Inflammatory macrophage treated with lipopolysaccharide for 1 hour (primary cell): ENCODE results near the gene BCAP29.

Experiments used
- DNase-seq, 2 donors: peaks; one replicate each; pipeline ENCODE4 v3.0.0-alpha.2; 2020 to 2022

BCAP29 gene

DNA sequence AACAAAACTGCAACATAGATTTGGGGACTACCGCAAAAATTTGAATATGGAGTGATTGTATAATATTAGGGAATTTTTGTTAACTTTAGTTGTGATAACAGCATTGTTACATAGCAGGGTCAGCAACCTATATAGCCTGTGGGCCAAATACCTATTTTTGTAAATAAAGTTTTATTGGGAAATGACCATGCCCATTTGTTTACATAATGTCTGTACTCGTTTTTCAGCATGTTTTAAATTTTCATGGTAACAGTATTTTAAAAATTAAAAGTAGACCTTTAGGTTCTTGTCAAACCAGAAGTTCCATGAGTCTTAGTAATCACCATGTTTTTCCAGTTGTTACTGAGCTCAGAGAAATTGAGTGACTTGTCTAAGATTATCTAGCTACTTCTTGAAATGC is 4.7 kb downstream of the BCAP29 start:
- DNase-seq, result no peak

DNA sequence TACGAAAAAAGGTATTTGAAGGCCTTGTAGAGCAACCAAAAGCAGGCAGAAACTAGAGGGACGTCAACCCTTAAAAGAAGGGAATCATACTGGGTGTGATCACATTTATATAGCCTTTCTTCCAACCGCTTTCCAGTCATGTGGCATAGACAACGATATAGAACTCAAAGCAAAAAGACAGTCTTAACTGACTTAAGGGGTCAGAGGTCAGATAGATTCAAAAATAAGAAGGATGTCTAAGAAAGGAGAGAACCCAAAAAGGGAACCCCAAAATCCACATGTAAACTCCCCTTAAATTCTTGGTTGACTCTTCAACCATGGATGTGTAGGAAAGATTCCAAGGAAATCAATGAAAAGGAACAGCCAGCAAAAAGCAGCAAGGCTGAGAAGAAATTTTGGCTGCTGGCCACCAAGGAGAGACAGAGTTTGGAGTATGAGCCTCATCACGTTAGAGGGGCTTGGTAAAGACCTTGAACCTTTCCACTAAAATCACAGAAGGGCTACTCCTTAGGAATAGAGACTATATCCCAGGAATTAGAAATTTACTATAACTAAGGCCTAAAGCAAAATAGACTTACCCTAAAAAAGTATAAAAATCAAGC is 8.6 kb downstream of the BCAP29 start:
- no peak for DNase-seq

DNA sequence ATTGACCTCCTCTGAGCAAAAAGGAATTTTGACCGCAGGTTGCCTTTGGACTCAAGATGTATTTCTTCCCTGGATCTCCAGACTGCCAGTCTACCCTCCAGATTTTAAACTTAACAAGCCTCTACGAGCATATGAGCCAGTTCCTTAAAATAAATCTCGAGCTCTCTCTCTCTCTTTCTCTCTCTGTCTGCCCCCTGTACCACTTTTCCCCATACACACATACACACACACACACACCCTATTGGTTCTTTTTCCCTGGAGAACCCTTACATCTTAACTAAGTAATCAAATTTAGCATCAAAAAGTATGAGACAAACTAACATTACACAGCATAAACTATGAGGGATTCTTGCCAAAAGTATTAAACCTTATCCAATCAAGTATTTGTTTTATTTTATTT is 11.4 kb downstream of the BCAP29 start:
- no peak for DNase-seq

DNA sequence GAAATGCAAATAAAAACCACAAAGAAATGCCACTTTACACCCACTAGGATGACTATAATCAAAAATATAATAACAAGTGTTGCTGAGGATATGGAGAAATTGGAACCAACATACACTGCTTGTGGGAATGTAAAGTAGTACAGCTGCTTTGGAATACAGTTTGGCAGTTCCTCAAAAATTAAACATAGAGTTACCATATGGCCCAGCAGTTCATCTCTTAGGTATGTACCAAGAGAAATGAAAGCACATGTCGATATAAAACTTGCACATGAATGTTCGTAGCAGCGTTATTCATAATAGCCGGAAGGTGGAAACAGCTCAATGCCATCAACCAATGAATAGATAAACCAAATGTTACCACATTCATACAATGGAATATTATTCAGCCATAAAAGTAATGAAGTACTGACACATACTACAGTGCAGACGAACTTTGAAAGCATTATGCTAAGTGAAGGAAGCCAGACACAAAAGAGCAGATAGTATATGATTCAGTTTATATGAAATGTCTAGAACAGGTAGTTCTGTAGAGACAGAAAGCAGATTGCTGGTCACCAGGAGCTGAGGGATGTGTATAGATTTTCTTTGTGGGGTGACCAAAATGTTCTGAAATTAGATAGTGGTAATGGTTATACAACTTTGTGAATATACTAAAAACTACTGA is 12.4 kb downstream of the BCAP29 start:
- DNase-seq, result no peak

DNA sequence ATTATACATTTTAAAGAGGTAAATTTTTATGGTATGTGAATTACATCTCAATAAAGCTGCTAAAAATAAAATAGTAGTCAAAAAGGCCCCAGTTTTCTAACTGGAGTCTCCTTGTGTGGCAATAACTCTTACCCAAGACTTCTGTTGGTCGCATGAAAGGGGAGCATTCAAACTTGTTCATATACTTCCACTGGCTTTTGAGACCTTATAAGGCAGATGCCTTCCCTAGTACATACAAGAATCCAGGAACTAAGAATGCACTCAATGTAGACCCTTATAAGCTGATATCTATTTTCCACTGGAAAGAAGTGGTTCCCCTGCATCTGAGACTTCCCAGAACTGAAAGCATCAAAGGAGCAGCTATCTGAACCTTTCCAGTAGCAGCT is 13.0 kb downstream of the BCAP29 start:
- DNase-seq, result no peak

DNA sequence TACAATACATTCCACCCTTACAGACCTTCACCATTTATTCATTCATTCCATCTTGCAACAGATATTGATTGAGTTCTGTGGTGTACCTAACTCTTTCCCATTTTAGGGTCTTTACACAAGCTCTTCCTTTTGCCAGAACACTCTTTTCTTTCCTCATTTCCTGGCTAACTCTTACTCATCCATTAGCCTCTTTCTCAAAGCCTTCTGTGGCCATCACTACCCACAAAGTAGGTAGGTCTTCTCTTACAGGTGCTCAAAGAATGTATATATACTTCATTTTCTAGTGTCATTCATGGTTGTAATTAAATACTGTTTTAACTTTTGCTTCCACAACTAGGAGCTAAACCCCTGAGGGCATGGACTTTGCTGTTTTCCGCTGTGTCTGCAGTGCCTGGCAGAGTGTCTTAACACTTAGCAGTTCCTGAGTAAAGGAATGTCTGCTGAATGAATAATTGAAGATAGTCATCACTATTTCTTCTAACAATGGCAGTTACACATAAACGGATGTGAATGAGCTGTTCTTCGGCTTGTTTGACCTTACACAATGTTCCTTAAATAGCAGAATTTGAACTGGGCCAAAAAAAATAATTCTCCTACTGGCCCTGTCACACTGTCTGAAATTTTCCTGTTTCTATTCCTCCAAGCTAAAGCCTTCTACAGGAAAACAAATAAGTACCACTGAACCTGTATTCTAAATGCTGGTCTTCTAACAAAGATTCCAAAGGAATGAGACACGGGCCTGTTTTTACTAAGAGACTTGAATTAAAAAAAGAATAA is 15.1 kb downstream of the BCAP29 start:
- DNase-seq, result no peak

DNA sequence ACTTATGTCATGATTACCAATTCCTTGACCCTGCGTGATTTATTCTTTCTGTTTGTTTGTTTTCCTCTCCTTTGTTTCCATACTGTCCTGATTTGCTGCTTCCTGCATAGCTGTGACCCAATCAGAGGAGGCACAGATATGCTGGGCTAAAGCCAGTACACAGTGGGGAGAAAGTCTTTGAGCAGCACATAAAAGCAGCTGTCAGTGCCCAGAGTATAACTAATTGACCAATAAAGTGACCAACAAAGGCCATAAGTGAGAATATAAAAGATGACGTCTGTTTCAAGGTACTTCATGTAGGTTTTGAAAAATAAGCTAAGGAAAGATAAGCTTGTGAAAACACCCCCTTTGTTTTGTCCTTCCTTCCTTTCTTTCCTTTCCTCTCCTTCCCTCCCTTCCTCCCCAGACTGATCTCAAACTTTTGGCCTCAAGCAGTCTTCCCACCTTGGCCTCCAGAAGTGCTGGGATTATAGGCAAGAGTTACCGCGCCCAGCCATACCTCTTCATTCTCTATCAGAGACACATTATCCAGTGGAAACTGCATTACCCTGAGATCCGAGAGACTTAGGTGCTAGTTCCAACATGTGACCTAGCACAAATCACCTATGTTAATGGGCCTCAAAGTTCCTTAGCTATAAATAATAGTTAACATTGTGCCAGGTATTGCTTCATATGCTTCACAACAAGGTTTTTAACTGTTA is 17.0 kb downstream of the BCAP29 start:
- no peak for DNase-seq

DNA sequence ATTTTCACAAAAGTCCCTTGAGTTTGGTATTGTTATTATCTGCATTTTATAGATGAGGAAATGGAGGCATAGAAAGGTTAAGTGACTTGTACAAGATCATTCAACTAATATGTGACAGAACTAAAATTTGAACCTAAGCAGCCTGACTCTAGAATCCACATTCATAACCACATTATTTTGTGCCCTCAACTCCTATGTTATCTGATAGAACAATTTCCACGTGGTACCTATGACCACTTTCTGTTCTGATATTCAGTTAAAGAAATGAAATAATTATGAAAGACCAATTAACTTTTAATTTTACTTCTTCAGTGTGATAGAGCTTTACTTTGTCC is 17.5 kb downstream of the BCAP29 start:
- no peak for DNase-seq

DNA sequence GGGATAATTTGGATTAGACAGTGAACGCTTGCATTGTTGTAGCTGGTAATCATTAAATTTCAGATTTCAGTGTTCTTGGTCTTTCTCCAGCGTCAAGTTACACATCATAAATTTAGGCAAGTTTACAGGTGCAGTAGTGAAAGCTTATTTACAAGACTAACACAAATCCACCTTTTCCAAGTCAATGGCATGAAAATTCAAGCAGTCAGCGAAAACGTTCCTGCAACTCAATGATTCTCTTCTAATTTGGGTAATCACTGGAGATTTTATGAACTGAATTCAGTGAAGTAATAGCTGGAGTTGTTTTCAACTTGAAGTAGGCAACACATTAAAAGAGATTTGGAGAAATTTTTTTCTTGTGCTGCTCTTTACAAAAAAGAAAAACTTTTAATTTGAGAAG is 17.9 kb downstream of the BCAP29 start:
- no peak for DNase-seq

DNA sequence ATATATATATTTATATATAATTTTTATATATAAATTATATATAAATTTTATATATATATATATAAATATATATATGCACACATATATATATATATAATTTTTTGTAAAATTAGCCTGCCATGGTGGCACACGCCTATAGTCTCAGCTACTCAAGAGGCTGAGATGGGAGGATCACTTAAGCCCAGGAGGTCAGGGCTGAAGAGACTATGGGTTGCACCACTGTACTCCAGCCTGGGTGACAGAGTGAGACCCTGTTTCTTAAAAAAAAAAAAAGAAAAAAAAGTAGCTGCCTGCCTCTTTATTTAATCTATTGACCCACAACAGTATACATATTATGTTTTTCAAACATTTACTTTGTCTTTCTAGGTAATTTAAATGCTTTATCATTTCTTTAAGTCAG is 19.2 kb downstream of the BCAP29 start:
- no peak for DNase-seq

DNA sequence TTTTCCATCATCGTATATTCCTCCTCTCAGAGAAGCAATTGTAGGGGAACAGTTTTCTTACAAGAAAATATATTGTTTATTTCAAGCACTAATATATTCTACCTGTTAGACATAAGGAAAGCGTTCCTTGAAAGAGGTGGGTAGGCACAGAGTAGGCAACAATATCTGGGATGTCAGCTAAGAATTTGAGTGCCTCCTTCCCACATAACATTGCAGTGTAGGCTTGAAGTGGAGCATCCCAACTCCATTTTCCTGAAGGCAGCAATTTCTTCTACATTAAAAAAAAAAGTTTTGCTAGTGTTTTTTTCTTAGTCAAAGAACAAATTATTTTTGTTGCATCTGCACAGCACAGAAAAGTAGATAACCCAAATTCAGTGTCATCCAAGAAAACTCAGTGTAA is 20.8 kb downstream of the BCAP29 start:
- no peak for DNase-seq

DNA sequence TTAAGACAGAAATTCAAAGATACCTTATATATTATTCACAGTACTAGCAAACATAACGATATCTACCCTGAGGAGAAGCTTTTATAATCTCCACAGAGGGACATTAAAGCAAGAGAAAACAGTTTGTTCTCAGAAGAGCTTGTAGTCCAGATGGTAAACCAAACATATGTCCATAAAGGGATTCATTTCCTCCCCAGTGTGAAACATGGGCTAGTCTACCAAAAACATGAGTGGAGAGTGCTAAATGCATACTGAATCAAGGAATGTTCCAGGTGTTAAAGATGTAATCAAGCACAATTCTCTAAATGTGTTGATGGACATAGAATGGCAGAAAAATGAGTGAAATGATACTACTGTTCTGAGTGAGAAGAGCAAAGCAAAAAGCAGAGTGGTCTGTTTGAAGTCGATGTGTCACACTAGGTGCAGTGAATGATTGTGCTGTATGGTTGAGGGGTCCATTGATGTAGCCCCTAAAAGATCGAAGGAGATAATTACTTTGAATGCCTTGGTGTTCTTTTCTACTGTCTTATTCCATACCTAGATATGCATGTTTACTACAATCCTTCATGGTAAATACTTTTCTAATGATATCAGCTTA is 25.3 kb downstream of the BCAP29 start:
- no peak for DNase-seq

DNA sequence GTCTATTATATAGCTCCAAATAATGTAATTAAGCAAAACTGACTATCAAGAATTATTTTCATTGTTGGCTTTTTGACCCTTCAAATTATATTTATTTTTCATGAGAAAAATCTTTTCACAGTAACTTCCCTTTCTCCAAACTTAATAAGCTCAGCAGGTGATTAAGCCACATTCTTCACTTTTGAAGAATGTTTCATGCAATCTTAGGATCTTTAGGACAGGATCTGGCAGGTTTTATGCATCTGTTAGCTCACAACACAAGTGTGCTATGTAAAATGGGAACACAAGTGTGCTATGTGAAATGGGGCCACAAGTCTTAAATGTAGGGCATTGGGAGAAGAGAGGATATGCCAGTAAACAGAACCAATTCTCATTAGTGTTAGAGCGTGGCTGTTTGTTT is 26.3 kb downstream of the BCAP29 start:
- no peak for DNase-seq

DNA sequence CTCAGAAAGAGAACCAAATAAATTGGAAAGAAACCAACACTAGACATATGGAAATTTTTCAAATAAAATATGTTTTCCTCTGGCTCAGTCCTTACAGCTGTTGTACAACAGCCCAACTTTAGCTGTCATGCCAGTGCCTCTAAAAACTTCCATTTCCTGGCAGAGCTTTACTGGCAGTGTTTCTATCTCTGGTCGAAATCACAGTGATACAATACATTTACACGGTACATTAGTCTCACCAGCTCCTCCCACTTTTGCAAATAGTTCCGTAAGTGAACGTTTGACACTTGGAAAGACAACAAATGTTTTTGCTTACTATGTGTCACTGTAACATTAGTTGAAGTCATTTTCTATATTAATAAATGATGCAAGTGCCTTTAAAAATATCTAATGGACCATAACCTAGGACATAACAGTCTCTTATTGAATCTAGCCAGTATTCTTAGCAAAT is 29.8 kb downstream of the BCAP29 start:
- DNase-seq, result no peak

DNA sequence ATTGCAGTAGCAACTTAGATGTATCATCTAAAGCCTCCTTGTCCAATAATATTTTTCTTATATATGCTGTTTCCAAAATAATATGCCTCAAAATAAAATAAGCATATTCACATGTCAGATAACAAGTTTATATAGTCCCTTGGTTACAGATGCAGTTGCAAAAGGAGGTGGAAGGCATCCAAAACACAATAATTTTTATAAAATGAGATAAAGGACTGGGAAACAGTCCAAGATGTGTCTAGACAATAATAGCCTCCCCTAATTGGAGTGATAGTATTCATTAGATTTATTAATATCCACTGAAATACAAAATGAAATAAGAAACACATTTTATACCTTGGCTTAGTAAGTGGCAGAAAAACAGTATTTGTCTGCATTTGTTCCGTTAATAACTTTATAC is 30.3 kb downstream of the BCAP29 start:
- no peak for DNase-seq

DNA sequence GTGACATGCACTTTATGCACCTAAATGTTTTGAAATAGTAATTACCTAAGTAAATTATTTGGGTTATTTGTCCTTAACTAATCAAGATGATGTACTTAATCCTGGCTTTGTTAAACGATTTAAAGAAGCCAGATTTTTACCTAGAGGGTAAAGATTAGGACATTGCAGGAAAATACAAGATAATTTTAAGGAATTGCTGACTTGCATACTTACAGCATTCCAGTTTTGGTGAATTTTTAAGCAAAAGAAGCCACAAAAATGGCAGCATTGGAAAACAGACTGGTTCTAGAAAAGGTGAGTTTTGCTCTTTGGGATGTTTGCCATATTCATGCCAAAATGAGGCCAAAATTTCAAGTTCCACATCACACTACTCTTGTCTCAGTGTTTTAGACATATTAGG is 33.4 kb downstream of the BCAP29 start:
- DNase-seq, result no peak

DNA sequence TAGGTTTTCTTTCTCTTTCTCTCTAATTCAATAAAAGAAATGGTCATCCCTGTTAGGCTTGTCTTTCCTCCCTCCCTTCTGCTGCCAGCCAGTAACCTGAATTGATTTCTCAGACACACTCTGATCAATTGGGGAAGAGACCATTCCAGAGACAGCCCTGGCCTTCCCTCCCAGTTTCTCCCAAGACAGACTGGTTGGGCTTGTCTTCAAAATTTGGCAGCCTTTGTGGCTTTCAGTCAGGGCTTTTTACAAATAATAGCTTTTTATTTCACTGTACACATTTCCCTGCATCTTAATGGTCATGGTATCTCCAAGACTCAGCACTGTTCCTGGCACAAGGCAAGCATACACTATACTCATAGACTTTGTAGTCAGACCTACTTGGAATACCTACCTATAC is 33.9 kb downstream of the BCAP29 start:
- DNase-seq, result no peak

DNA sequence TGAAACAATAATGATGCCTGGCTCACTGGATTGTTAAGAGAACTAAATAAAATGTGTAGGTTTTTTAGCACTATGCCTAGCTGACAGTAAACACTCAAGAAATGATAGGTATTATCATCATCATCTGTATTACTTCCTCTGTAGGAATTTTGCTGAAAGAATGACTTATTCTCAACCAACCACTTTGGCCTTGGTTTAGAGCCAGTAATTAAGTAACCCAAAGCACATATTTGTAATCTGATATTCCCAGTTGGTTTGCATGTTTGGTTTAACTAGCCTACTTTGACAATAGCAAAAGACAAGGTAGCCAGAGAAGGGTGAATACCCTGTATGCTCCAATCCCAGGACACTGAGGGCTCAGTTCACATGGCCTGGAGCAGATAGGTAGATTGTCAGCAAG is 34.4 kb downstream of the BCAP29 start:
- no peak for DNase-seq

DNA sequence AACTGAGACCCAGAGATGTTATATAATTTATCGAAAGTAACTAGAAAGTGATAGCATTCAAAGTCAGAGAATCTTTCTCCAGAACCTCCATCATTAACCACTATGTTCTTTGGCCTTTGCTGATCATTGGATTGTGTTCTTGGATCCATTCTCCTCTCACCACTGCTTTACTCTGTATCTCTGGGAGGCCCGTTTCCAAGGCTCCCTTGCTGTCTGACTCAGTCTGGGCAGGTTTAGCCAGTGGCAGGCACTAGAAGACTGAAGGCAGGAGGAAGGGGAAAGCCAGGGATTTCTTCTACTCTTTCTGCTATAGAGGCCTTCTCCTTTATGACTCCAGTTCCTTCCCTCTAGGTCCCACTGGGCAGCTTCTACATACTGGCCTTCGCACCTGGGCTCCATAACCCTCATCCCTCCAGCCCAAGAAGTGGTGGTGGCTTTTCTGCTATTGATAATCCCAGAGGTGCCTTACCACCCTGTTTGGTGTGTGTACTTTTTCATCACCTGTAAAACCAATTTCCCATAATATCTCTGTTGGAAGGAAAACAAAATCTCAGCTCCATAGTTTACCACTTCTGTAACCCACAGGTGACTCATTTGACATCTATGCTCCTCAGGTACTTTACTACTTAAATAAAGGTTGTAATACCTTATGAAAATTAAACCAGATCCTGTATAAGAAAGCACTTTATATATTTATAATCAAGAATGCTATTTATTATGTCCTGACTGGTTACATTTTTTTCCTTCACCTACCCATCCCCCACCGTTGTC is 36.0 kb downstream of the BCAP29 start:
- DNase-seq, result no peak

DNA sequence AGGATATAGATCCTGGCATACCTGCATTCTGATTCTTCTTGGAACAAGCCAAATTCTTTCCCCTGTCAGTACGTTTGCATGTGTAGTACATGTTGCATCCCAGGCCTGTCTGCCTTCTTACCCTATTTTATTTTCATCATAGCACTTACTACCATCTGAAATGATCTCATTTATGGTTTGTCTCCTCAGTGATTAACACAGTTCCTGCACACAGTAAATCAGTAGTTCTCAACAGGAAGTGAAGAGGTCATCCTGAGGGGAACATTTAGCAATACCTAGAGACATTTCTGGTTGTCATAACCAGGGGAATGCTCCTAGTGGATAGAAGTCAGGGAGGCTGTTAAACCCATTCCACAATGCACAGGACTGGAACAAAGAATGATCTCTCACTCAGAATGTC is 42.4 kb downstream of the BCAP29 start:
- peak; percentile 70 to 73 for DNase-seq

DNA sequence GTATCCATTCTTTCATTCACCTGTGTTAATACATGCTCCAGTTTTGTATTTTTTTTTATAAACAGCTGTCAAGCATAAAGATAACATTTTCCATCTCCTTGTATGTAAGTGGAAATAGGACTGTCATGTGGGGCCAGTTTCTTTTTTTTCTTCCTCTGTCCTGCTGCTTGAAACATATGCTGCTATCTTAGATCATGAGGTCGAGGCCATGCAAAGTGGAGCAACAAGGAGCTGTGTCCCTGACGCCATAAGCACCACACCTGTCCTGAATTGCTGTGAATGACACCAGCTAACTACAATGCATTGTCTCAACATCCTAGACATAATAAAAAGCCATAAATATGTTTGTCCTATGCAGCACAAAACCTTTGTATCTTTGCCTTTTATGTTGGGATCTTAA is 42.8 kb downstream of the BCAP29 start:
- DNase-seq, result no peak

DNA sequence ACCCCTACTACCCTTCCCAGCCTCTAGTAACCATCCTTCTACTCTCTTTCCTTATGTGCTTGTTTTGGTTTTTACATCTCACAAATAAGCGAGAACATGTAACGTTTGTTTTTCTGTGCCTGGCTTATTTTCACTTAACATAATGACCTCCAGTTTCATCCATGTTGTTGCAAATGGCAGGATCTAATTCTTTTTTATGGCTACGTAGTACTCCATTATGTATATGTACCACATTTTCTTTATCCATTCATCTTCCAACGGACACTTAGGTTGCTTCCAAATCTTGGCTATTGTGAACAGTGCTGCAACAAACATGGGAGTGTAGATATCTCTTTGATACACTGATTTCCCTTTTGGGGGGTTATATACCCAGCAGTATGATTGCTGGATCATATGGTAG is 47.0 kb downstream of the BCAP29 start:
- DNase-seq, result no peak
